GM23248 (cell line): ENCODE results near the gene EGFR. TPM values are rescaled to one million over a fixed set of nuclear protein-coding genes. Genes with fewer than 3 reads are reported as not detected.

Experiments used
- DNase-seq: peaks from one replicate; pipeline ENCODE4 v3.0.0-alpha.2; 2015
- H2AFZ ChIP-seq: fragments of 200-600 bp; sonication (generic); 2 replicates; pipeline ENCODE4 v1.6.1; 2016; ENCODE audit warnings: antibody characterized with exemption
- H3F3A ChIP-seq: fragments of 200-600 bp; sonication (generic); 2 replicates; pipeline ENCODE4 v1.6.1; 2016; ENCODE audit warnings: mild to moderate bottlenecking, antibody characterized with exemption, mixed run types; ENCODE audit not compliant: insufficient read depth
- H3K27ac ChIP-seq: fragments of 200-600 bp; sonication (generic); 2 replicates; pipeline ENCODE4 v1.5.1; 2016; ENCODE audit warnings: mild to moderate bottlenecking
- H3K27me3 ChIP-seq: fragments of 200-600 bp; sonication (generic); replicated peaks from 2 replicates; pipeline ENCODE4 v1.6.1; 2016; ENCODE audit warnings: mild to moderate bottlenecking; ENCODE audit not compliant: insufficient read depth
- H3K36me3 ChIP-seq: fragments of 200-600 bp; sonication (generic); 2 replicates; pipeline ENCODE4 v1.6.1; 2016; ENCODE audit warnings: low read depth, mild to moderate bottlenecking
- H3K4me1 ChIP-seq: fragments of 200-600 bp; sonication (generic); 2 replicates; pipeline ENCODE4 v1.6.1; 2016; ENCODE audit warnings: mild to moderate bottlenecking; ENCODE audit not compliant: insufficient read depth
- H3K4me2 ChIP-seq: fragments of 200-600 bp; sonication (generic); one replicate; pipeline ENCODE4 v1.6.1; 2016; ENCODE audit warnings: mild to moderate bottlenecking; ENCODE audit not compliant: unreplicated experiment
- H3K4me3 ChIP-seq: fragments of 200-600 bp; sonication (generic); 2 replicates; pipeline ENCODE4 v1.5.1; 2016; ENCODE audit warnings: mild to moderate bottlenecking
- H3K79me2 ChIP-seq: fragments of 200-600 bp; sonication (generic); 2 replicates; pipeline ENCODE4 v1.6.1; 2016; ENCODE audit warnings: mild to moderate bottlenecking; ENCODE audit not compliant: insufficient read depth
- H3K9ac ChIP-seq: fragments of 200-600 bp; sonication (generic); 2 replicates; pipeline ENCODE4 v1.6.1; 2016; ENCODE audit warnings: mild to moderate bottlenecking
- H3K9me2 ChIP-seq: fragments of 200-600 bp; sonication (generic); 2 replicates; pipeline ENCODE4 v1.6.1; 2016; ENCODE audit warnings: mixed run types, mild to moderate bottlenecking, moderate library complexity; ENCODE audit not compliant: insufficient read depth
- H3K9me3 ChIP-seq: fragments of 200-600 bp; sonication (generic); one replicate; pipeline ENCODE4 v1.6.1; 2017; ENCODE audit warnings: low read depth
- H4K20me1 ChIP-seq: fragments of 200-600 bp; sonication (generic); 2 replicates; pipeline ENCODE4 v1.6.0; 2016; ENCODE audit not compliant: insufficient read depth
- EZH2 ChIP-seq: fragments of 200-600 bp; sonication (generic); IDR thresholded peaks from 2 replicates; pipeline ENCODE4 v1.6.1; 2018; ENCODE audit warnings: antibody characterized with exemption, mild to moderate bottlenecking; ENCODE audit not compliant: insufficient read depth, poor library complexity, severe bottlenecking
- EZH2phosphoT487 ChIP-seq: fragments of 200-600 bp; sonication (generic); IDR thresholded peaks from 2 replicates; pipeline ENCODE4 v1.6.1; 2018; ENCODE audit warnings: antibody characterized with exemption, moderate library complexity, mild to moderate bottlenecking, low read depth; ENCODE audit not compliant: insufficient read depth
- WGBS, 2 experiments: methylation state at CpG; one replicate each; pipeline ENCODE4 v1.1.6; 2015 to 2017; ENCODE audit warnings: low lambda C conversion rate in 2 of 2, low coverage in 1 of 2; ENCODE audit errors: missing lambda C conversion rate in 2 of 2; 5-methylcytosine and 5-hydroxymethylcytosine counted together
- in situ Hi-C: fragments of 300-500 bp; cut with MboI; formaldehyde crosslinking; loops from 2 replicates; pipeline ENCODE4 v1.15.0; 2020
- polyA plus RNA-seq: library from polyadenylated mRNA; unstranded; fragments of >200 nt; fragmentation: Nextera tagmentation; extraction: Ambion mirVana; gene quantifications from 2 replicates; pipeline ENCODE4 v1.2.1, GENCODE V29; 2016
- total RNA-seq: library from RNA; depleted of rRNA; stranded (reverse); fragments of >200 nt; shearing (Covaris generic); gene quantifications from 2 replicates; pipeline ENCODE4 v1.2.3, GENCODE V29; 2014

EGFR gene
- total and polyA plus RNA-seq, 2 experiments from 2014 or later, result 48.7 to 53.5 TPM

GRCh38 chr7:55251911-55252310 lies 233.1 kb downstream of the EGFR start:
- Histone ChIP-seq H3K27ac (no peak overlapping the region), H3K9ac (no peak overlapping the region), H4K20me1 (no peaks in the 10 kb centered on the region), H2AFZ (no peak overlapping the region), H3K36me3 (no peaks in the 10 kb centered on the region), H3K4me1 (peaks cover 13% of the 10 kb centered on the region), H3K9me3 (no peaks in the 10 kb centered on the region), H3F3A (peaks cover 12% of the 10 kb centered on the region; the same call in 1 of the 2 replicates), H3K27me3 (no peaks in the 10 kb centered on the region), H3K79me2 (no peaks in the 10 kb centered on the region), H3K4me2 (no peak overlapping the region), H3K9me2 (no peaks in the 10 kb centered on the region), H3K4me3 (no peak overlapping the region)
- 92 to 96% methylated on average over 7 of the region's 7 CpGs for WGBS, 2 experiments
- TF ChIP-seq EZH2 (no peak), EZH2phosphoT487 (no peak)
- no peak for DNase-seq
- in situ Hi-C loops, result no loop called here

DNA sequence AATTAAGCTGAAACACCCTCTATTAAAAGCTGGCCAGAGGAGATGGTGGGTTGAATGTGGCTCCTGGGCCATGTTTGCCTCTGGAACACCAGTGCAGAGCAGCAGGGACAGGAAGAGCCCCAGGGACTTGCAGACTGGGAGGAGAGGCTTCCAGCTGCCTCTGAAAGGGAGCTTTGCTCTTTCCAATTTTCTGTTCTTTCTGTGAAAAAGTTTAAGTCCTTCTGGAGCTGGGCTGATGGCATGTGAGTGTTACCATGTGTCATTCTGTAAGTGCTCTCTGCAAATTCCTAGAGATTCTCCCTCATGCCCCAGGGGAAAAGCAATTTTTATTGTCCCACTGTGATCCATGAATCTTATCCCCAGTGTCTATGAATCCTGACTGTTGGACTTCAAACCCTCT lies 233.6 kb downstream of the EGFR start:
- Histone ChIP-seq H4K20me1 (no peaks in the 10 kb centered on the region), H3K4me1 (peaks cover 8% of the 10 kb centered on the region), H3K4me3 (no peak overlapping the region), H3K9me3 (no peaks in the 10 kb centered on the region), H2AFZ (no peak overlapping the region), H3K36me3 (no peaks in the 10 kb centered on the region), H3K4me2 (no peak overlapping the region), H3K9ac (no peak overlapping the region), H3F3A (peaks cover 8% of the 10 kb centered on the region; the same call in 1 of the 2 replicates), H3K79me2 (no peaks in the 10 kb centered on the region), H3K9me2 (no peaks in the 10 kb centered on the region), H3K27ac (no peak overlapping the region), H3K27me3 (no peaks in the 10 kb centered on the region)
- no peak for TF ChIP-seq EZH2
- no peak for TF ChIP-seq EZH2phosphoT487
- in situ Hi-C loops, result no loop called here
- peak; percentile 14 for DNase-seq

- Histone ChIP-seq H3K4me3 (no peak overlapping the region), H3K27me3 (no peaks in the 10 kb centered on the region), H3K4me1 (no peaks in the 10 kb centered on the region), H3K79me2 (no peaks in the 10 kb centered on the region), H3K27ac (no peak overlapping the region), H4K20me1 (no peaks in the 10 kb centered on the region), H3K9ac (no peak overlapping the region), H3K4me2 (no peak overlapping the region), H3F3A (no peaks in the 10 kb centered on the region), H2AFZ (no peak overlapping the region), H3K9me2 (no peaks in the 10 kb centered on the region), H3K9me3 (no peaks in the 10 kb centered on the region), H3K36me3 (no peaks in the 10 kb centered on the region)
- in situ Hi-C loops, result no loop called here
- no peak for DNase-seq
- 92 to 99% methylated on average over 3 of the region's 3 CpGs for WGBS, 2 experiments
- TF ChIP-seq EZH2phosphoT487, result no peak
- TF ChIP-seq EZH2, result no peak
Observed at GRCh38 chr7:55253188-55253587, 234.4 kb downstream of the EGFR start.

GRCh38 chr7:55254242-55254595 lies 235.4 kb downstream of the EGFR start:
- no peaks in the 10 kb centered on the region for H3K4me1 ChIP-seq
- H3K4me2 ChIP-seq, result peak overlapping the region; percentile 88
- peak overlapping the region; percentile 85 for H2AFZ ChIP-seq
- peak overlapping the region; percentile 75 for H3K4me3 ChIP-seq
- H3K9me2 ChIP-seq, result no peaks in the 10 kb centered on the region
- H3K79me2 ChIP-seq, result no peaks in the 10 kb centered on the region
- no peak for DNase-seq
- no peaks in the 10 kb centered on the region for H4K20me1 ChIP-seq
- TF ChIP-seq EZH2 (no peak), EZH2phosphoT487 (no peak)
- 61 to 70% methylated on average over 18 to 20 of the region's 21 CpGs for WGBS, 2 experiments
- in situ Hi-C loops, result no loop called here
- no peaks in the 10 kb centered on the region for H3K9me3 ChIP-seq
- H3K9ac ChIP-seq, result peak overlapping the region; percentile 55; the same call in 1 of the 2 replicates
- H3K36me3 ChIP-seq, result no peaks in the 10 kb centered on the region
- no peaks in the 10 kb centered on the region for H3K27me3 ChIP-seq
- no peak overlapping the region for H3K27ac ChIP-seq
- H3F3A ChIP-seq, result no peaks in the 10 kb centered on the region
